CD4-positive, alpha-beta T cell (primary cell): ENCODE results near the gene RANBP9. TPM values are rescaled to one million over a fixed set of nuclear protein-coding genes. Genes with fewer than 3 reads are reported as not detected.
A peak's percentile ranks its signal among the peaks of the same experiment; 100 is the strongest.

Source experiments
- ATAC-seq: fragments of 200-7000 bp; cut with Tn5 transposase; one replicate; pipeline ENCODE4 v1.10.0; 2022; ENCODE audit warnings: mild to moderate bottlenecking; ENCODE audit not compliant: poor library complexity
- CTCF ChIA-PET: fragments of 350-600 bp; sonication (Branson Sonifier 250); formaldehyde crosslinking; loops from one replicate; lab custom pipeline; 2021; ENCODE audit warnings: antibody characterized with exemption, inconsistent platforms; lab: Charles Lee
- POLR2A ChIA-PET: fragments of 350-600 bp; sonication (Branson Sonifier 250); formaldehyde crosslinking; loops from one replicate; lab custom pipeline; 2021; ENCODE audit warnings: antibody characterized with exemption, inconsistent platforms; lab: Charles Lee
- DNase-seq, 14 experiments: peaks; one replicate each; pipeline ENCODE4 v3.0.0-alpha.2; 2013 to 2020; ENCODE audit warnings: mixed read lengths in 2 of 14
- H3K27ac ChIP-seq, 2 donors: one replicate each; pipeline versions ENCODE4 v1.5.1 to v1.7.0; 2013; ENCODE audit warnings: low read length in 2 of 2, low read depth in 1 of 2, mild to moderate bottlenecking in 1 of 2
- H3K27me3 ChIP-seq, 2 experiments: 1 replicate in 1 of 2; 2 replicates in 1 of 2; pipeline versions ENCODE4 v1.6.1 to v1.7.0; 2013; ENCODE audit warnings: low read length in 2 of 2, control low read depth in 1 of 2, mild to moderate bottlenecking in 1 of 2, moderate library complexity in 1 of 2; ENCODE audit not compliant: insufficient read depth in 2 of 2, control insufficient read depth in 1 of 2
- H3K36me3 ChIP-seq: one replicate; pipeline ENCODE4 v1.6.1; 2013; ENCODE audit warnings: low read length, control low read depth; ENCODE audit not compliant: insufficient read depth
- H3K4me1 ChIP-seq: one replicate; pipeline ENCODE4 v1.6.1; 2013; ENCODE audit warnings: low read length, control low read depth; ENCODE audit not compliant: insufficient read depth
- H3K4me3 ChIP-seq: one replicate; pipeline ENCODE4 v1.5.1; 2013; ENCODE audit warnings: mild to moderate bottlenecking, low read length, moderate library complexity
- H3K9me3 ChIP-seq, 2 experiments: 1 replicate in 1 of 2; 2 replicates in 1 of 2; pipeline versions ENCODE4 v1.6.1 to v1.7.0; 2013; ENCODE audit warnings: low read length in 2 of 2, mild to moderate bottlenecking in 2 of 2, control low read depth in 1 of 2, moderate library complexity in 1 of 2; ENCODE audit not compliant: control insufficient read depth in 1 of 2, insufficient read depth in 1 of 2
- H3K27ac Mint-ChIP-seq: one replicate; pipeline ENCODE4 v1.8.0; 2020; ENCODE audit warnings: mixed read lengths
- H3K27me3 Mint-ChIP-seq: one replicate; pipeline ENCODE4 v1.8.0; 2021; ENCODE audit warnings: mixed read lengths
- H3K36me3 Mint-ChIP-seq: one replicate; pipeline ENCODE4 v1.8.0; 2021; ENCODE audit warnings: low read depth, mixed read lengths
- H3K4me1 Mint-ChIP-seq: one replicate; pipeline ENCODE4 v1.8.0; 2021; ENCODE audit warnings: low read depth, mixed read lengths
- H3K4me3 Mint-ChIP-seq: one replicate; pipeline ENCODE4 v1.8.0; 2020; ENCODE audit warnings: mild to moderate bottlenecking, mixed read lengths
- H3K9me3 Mint-ChIP-seq: one replicate; pipeline ENCODE4 v1.8.0; 2020; ENCODE audit warnings: mixed read lengths
- intact Hi-C, 2 experiments: fragments of 100-400 bp; cut with DNase I in 1 of 2; cut with micrococcal nuclease in 1 of 2; formaldehyde crosslinking; loops; one replicate each; pipeline versions ENCODE4 v1.15.1 to v1.9.0; 2023 to 2025; cut with DNase I, micrococcal nuclease
- total RNA-seq, 174 experiments: library from RNA in 2 of 174; stranded (reverse) in 2 of 174; gene quantifications; one replicate each; pipeline ENCODE4 v1.2.3 and lab custom pipeline; 2021 to 2026
- TF ChIP-seq, protein P1 (sequence below): fragments of 200-600 bp; IDR thresholded peaks from one replicate; pipeline ENCODE4 v1.8.0; 2022; ENCODE audit warnings: antibody characterized with exemption, mild to moderate bottlenecking

RANBP9 gene
- total RNA-seq, 2 experiments from 2014 or later: 60.8 to 62.9 TPM

DNA sequence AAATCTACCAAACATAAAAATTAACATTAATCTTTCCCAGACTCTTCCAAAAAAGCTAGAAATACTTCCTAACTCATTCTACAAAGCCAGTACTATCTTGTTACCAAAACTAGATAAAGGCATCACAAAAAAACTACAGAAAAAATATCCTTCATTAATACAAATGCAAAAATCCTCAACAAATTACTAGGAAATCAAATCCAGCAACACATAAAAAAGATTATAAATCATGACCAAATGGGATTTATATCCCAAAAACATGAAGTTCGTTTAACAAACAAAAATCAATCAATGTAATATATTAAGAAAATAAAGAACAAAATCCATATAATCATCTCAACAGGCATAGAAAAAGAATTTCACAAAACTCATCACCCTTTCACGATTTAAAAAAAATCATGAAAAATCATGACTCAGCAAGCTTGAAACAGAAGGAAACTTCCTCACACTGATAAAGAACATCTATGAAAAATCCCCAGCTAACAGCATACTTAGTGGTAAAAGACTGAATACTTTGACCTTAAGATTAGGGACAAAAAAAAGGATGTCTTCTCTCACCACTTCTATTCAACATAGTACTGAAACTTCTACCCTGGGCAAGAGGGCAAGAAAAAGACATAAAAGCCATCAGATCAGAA lies 43.2 kb downstream of the RANBP9 start:
- intact Hi-C loops: no loop called here
- POLR2A ChIA-PET: interaction anchor here (1.1 kb wide), 1 partner anchor 93 kb away, joined by 3 read pairs; no protein-coding TSS in a partner anchor
- H3K4me1 ChIP-seq: peaks cover 8% of the 10 kb centered on the region

DNA sequence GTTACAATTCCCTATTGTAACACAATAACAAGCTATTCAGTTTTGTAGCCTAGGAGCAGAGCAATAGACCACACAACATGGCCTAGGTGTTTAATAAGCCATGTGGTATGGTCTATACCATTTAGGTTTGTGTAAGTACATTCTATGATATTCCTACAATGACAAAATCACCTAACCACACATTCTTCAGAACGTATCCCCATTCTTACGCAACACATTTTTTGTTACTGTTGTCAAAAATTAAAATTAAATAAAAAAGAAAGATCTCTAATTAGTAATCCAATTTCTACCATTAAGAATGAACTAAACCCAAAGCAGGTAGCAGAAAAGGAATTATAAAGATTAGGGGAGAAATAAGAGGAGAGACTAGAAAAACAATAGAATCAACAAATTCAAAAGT lies 44.0 kb downstream of the RANBP9 start:
- peaks cover 8% of the 10 kb centered on the region for H3K4me1 ChIP-seq
- Mint-ChIP-seq H3K4me1 (peaks cover 90% of the 10 kb centered on the region), H3K4me3 (peak overlapping the region; percentile 13), H3K27ac (no peak overlapping the region), H3K27me3 (no peaks in the 10 kb centered on the region), H3K9me3 (no peaks in the 10 kb centered on the region), H3K36me3 (peaks cover 19% of the 10 kb centered on the region)
- TF ChIP-seq, protein P1, sequence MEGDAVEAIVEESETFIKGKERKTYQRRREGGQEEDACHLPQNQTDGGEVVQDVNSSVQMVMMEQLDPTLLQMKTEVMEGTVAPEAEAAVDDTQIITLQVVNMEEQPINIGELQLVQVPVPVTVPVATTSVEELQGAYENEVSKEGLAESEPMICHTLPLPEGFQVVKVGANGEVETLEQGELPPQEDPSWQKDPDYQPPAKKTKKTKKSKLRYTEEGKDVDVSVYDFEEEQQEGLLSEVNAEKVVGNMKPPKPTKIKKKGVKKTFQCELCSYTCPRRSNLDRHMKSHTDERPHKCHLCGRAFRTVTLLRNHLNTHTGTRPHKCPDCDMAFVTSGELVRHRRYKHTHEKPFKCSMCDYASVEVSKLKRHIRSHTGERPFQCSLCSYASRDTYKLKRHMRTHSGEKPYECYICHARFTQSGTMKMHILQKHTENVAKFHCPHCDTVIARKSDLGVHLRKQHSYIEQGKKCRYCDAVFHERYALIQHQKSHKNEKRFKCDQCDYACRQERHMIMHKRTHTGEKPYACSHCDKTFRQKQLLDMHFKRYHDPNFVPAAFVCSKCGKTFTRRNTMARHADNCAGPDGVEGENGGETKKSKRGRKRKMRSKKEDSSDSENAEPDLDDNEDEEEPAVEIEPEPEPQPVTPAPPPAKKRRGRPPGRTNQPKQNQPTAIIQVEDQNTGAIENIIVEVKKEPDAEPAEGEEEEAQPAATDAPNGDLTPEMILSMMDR: no peak
- H3K27me3 ChIP-seq: no peaks in the 10 kb centered on the region
- H3K36me3 ChIP-seq: no peaks in the 10 kb centered on the region
- ATAC-seq (no peak), DNase-seq (no peak)
- POLR2A ChIA-PET: no interaction called here
- H3K4me3 ChIP-seq: no peak overlapping the region
- no peak overlapping the region for H3K27ac ChIP-seq
- intact Hi-C loops: loop anchor here in 1 of 2 experiments (2.0 kb wide), 1 partner anchor 19 kb away; no protein-coding TSS in a partner anchor
- peaks cover 0 to 4% of the 10 kb centered on the region in 2 experiments for H3K9me3 ChIP-seq
- CTCF ChIA-PET: no interaction called here

More for the DNA sequence above, 43.2 kb downstream of the RANBP9 start:
- Histone ChIP-seq H3K9me3 (peaks cover 0 to 4% of the 10 kb centered on the region in 2 experiments), H3K4me3 (no peak overlapping the region), H3K36me3 (no peaks in the 10 kb centered on the region), H3K27me3 (no peaks in the 10 kb centered on the region), H3K27ac (no peak overlapping the region)
- CTCF ChIA-PET: no interaction called here
- no peaks in the 10 kb centered on the region for H3K27me3 Mint-ChIP-seq
- H3K36me3 Mint-ChIP-seq: peaks cover 26% of the 10 kb centered on the region
- peak overlapping the region; percentile 69 for H3K4me3 Mint-ChIP-seq
- DNase-seq (peak in 3 of 14 experiments; percentile 33 to 42 (median 38)), ATAC-seq (no peak)
- TF ChIP-seq, protein P1: no peak
- no peaks in the 10 kb centered on the region for H3K9me3 Mint-ChIP-seq
- peak overlapping the region; percentile 19 for H3K27ac Mint-ChIP-seq
- H3K4me1 Mint-ChIP-seq: peaks cover 90% of the 10 kb centered on the region

DNA sequence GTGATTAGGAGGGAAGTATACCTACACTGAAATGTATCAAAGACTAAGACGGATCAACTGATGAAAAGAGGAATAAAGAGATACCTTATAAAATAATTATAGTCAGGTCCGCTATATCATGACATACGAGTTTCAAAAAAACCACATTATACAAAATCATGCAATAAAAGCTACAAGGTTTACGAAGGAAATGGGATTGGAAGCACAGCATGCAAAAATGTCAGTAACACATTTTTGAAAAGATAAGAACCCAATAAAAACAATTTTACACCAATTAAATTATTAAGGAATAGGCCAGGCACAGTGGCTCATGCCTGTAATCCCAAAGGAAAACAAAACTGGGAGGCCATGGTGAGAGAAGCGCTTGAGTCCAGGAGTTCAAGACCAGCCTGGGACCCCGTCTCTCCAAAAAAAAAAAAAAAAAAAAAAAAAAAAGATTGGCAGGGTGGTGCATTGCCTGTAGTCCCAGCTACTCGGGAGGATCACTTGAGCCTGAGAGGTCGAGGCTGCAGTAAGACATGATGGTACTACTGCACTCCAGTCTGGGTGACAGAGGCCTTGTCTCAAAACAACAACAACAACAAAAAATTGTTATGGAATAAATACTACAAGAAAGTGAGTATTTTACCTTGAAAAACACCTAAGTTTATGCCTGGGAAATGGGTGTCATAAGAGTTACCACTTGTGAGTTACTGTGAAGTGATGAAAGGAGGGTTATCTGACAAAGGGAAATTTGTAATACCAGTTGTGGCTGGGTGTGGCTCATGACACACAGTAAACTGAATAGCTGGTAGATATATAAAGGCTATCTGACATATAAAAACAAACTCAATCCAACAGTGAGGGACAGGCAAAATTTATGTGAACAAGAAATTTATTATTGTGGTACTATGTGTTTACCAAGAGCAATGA lies 45.2 kb downstream of the RANBP9 start:
- Histone ChIP-seq H3K27me3 (no peaks in the 10 kb centered on the region), H3K27ac (no peak overlapping the region), H3K9me3 (peaks cover 0 to 4% of the 10 kb centered on the region in 2 experiments), H3K36me3 (no peaks in the 10 kb centered on the region), H3K4me1 (peaks cover 12% of the 10 kb centered on the region), H3K4me3 (no peak overlapping the region)
- CTCF ChIA-PET: interaction anchor here (0.7 kb wide), 2 partner anchors 10 to 128 kb away, joined by 4 read pairs; no protein-coding TSS in a partner anchor
- no peaks in the 10 kb centered on the region for H3K9me3 Mint-ChIP-seq
- TF ChIP-seq, protein P1: no peak
- ATAC-seq: peak; percentile 41
- peaks cover 15% of the 10 kb centered on the region for H3K36me3 Mint-ChIP-seq
- peaks cover 90% of the 10 kb centered on the region for H3K4me1 Mint-ChIP-seq
- POLR2A ChIA-PET: interaction anchor here (0.6 to 0.9 kb wide), 2 partner anchors 11 to 15 kb away, joined by 3 read pairs; no protein-coding TSS in a partner anchor
- no peaks in the 10 kb centered on the region for H3K27me3 Mint-ChIP-seq
- peak in 4 of 14 experiments; percentile 16 to 30 (median 27) for DNase-seq
- peak overlapping the region; percentile 3 for H3K27ac Mint-ChIP-seq
- intact Hi-C loops: loop anchor here in 1 of 2 experiments (2.0 kb wide), 1 partner anchor 20 kb away; no protein-coding TSS in a partner anchor
- peak overlapping the region; percentile 57 for H3K4me3 Mint-ChIP-seq
